ENCODE results near the gene UTP11.

Gene UTP11

GRCh38 chr1:38026592-38027200 lies 14.2 kb downstream of the UTP11 start:
- ATAC-seq = peak; percentile 54
- TF ChIP-seq ZNF565 (CRISPR knock-in tag; conservative IDR thresholded peaks at IDR 0.05; ENCODE audit: low read depth) = no peak
- no peak for TF ChIP-seq OSR1 (CRISPR knock-in tag; IDR thresholded peaks at IDR 0.05)
- TF ChIP-seq SNAI2 (CRISPR knock-in tag; IDR thresholded peaks at IDR 0.05) = no peak
- no peak for TF ChIP-seq PPARA (CRISPR knock-in tag; IDR thresholded peaks at IDR 0.05; ENCODE audit: borderline replicate concordance)
- TF ChIP-seq TOX (CRISPR knock-in tag; IDR thresholded peaks at IDR 0.05; ENCODE audit: borderline replicate concordance) = no peak
- TF ChIP-seq PATZ1 (CRISPR knock-in tag; IDR thresholded peaks at IDR 0.05; ENCODE audit: borderline replicate concordance) = no peak
- no peak for TF ChIP-seq TCF4 (CRISPR knock-in tag; IDR thresholded peaks at IDR 0.05; ENCODE audit: borderline replicate concordance)
- no peak for TF ChIP-seq ZNF70 (CRISPR knock-in tag; IDR thresholded peaks at IDR 0.05)
- no peak for TF ChIP-seq CSDC2 (CRISPR knock-in tag; IDR thresholded peaks at IDR 0.05)
- no peak for TF ChIP-seq ISL1 (CRISPR knock-in tag; IDR thresholded peaks at IDR 0.05)
- TF ChIP-seq, protein P1, sequence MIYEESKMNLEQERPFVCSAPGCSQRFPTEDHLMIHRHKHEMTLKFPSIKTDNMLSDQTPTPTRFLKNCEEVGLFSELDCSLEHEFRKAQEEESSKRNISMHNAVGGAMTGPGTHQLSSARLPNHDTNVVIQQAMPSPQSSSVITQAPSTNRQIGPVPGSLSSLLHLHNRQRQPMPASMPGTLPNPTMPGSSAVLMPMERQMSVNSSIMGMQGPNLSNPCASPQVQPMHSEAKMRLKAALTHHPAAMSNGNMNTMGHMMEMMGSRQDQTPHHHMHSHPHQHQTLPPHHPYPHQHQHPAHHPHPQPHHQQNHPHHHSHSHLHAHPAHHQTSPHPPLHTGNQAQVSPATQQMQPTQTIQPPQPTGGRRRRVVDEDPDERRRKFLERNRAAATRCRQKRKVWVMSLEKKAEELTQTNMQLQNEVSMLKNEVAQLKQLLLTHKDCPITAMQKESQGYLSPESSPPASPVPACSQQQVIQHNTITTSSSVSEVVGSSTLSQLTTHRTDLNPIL (CRISPR knock-in tag; IDR thresholded peaks at IDR 0.05; ENCODE audit: low read depth) = no peak
- no peak for TF ChIP-seq RARB (CRISPR knock-in tag; IDR thresholded peaks at IDR 0.05)
- no peak for TF ChIP-seq BACH2 (CRISPR knock-in tag; IDR thresholded peaks at IDR 0.05; ENCODE audit: borderline replicate concordance)
- TF ChIP-seq ZNF8 (CRISPR knock-in tag; IDR thresholded peaks at IDR 0.05) = no peak
- no peak for TF ChIP-seq ZFP30 (CRISPR knock-in tag; IDR thresholded peaks at IDR 0.05)
- TF ChIP-seq ARNTL (CRISPR knock-in tag; IDR thresholded peaks at IDR 0.05; ENCODE audit: borderline replicate concordance, low read depth) = no peak
- TF ChIP-seq GLIS3 (CRISPR knock-in tag; IDR thresholded peaks at IDR 0.05) = no peak
- TF ChIP-seq ZFP3 (CRISPR knock-in tag; IDR thresholded peaks at IDR 0.05) = no peak

DNA sequence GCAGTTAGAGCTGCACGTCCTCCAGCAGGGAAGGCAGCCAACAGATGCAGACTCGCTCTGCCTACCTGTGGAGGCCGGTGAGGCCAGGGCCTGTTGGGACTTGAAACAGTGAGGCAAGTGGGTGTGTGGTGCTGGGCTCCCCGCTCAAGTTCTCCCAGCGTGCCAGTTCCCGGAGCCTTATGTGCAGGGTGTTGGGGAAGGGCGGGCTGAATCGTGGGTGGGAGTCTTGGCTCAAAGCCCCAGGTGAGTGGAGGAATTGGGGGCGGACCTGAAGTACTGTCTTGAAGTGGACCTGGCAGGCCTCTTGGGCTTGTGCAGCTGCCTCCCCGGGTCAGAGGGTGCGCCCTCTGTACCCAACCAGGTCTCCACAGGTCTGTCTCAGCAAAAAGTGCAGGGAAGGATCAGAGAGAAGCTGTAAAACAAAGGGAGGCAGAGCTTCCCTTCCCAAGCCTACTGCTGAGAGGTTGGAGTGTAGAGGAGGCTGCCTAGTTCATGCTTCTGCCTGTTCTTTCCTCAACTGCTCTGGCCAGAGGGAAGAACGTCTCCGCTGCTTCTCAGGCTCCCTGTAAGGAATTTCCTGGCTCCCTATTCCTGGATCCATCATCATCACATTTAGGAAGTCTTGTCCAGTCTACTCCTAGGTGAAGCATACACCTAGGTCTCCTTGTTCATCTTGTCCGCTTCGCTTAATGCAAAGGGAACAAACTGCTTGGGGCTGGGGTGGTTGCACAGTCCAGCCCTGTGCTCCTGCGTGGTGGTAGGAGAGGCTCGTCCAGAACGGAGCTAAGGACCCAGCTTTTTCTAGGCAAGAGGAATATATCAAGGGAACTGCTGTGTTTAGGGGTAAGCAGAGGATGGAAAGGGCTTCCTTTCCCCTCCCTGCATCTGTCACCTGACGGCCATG lies 14.9 kb downstream of the UTP11 start:
- TF ChIP-seq CSDC2 (CRISPR knock-in tag; IDR thresholded peaks at IDR 0.05) (no peak), BACH2 (CRISPR knock-in tag; IDR thresholded peaks at IDR 0.05; ENCODE audit: borderline replicate concordance) (no peak), TOX (CRISPR knock-in tag; IDR thresholded peaks at IDR 0.05; ENCODE audit: borderline replicate concordance) (no peak), ZC3H10 (CRISPR knock-in tag; IDR thresholded peaks at IDR 0.05) (no peak), GLIS3 (CRISPR knock-in tag; IDR thresholded peaks at IDR 0.05) (no peak), TCF4 (CRISPR knock-in tag; IDR thresholded peaks at IDR 0.05; ENCODE audit: borderline replicate concordance) (no peak)
- TF ChIP-seq, protein P2, sequence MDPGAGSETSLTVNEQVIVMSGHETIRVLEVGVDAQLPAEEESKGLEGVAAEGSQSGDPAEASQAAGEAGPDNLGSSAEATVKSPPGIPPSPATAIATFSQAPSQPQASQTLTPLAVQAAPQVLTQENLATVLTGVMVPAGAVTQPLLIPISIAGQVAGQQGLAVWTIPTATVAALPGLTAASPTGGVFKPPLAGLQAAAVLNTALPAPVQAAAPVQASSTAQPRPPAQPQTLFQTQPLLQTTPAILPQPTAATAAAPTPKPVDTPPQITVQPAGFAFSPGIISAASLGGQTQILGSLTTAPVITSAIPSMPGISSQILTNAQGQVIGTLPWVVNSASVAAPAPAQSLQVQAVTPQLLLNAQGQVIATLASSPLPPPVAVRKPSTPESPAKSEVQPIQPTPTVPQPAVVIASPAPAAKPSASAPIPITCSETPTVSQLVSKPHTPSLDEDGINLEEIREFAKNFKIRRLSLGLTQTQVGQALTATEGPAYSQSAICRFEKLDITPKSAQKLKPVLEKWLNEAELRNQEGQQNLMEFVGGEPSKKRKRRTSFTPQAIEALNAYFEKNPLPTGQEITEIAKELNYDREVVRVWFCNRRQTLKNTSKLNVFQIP (CRISPR knock-in tag; IDR thresholded peaks at IDR 0.05; ENCODE audit: borderline replicate concordance, low read depth) = no peak
- TF ChIP-seq, protein P1 (CRISPR knock-in tag; IDR thresholded peaks at IDR 0.05; ENCODE audit: low read depth) = no peak
- no peak for ATAC-seq

DNA sequence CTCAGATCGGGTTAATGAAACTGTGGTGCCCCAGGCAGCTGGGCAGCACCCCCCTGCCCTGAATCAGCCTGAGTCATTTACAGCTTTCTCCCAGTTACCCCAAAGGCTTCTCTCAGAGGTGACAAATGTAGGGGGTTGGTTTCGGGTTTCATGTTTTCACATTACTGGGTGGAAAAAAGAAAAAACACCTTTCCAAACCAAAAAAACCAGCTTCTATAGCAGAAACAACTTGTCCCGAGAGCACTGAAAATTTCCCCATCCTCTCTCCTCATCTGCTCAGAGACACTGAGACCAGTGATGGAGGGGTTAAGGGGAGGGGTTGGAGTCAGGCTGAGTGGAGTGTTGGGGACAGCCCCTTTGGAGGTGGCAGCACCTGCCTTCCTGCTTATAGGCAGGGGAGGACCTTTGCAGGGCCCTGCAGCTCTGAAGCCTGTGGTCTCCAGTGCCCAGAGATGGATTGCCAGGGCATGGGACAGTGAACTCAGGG lies 15.6 kb downstream of the UTP11 start:
- ATAC-seq = no peak
- TF ChIP-seq GLIS3 (CRISPR knock-in tag; IDR thresholded peaks at IDR 0.05) (no peak), ZNF8 (CRISPR knock-in tag; IDR thresholded peaks at IDR 0.05) (no peak), ISL1 (CRISPR knock-in tag; IDR thresholded peaks at IDR 0.05) (no peak), CSDC2 (CRISPR knock-in tag; IDR thresholded peaks at IDR 0.05) (no peak), BACH2 (CRISPR knock-in tag; IDR thresholded peaks at IDR 0.05; ENCODE audit: borderline replicate concordance) (no peak), TCF4 (CRISPR knock-in tag; IDR thresholded peaks at IDR 0.05; ENCODE audit: borderline replicate concordance) (no peak), PPARA (CRISPR knock-in tag; IDR thresholded peaks at IDR 0.05; ENCODE audit: borderline replicate concordance) (no peak), ZC3H10 (CRISPR knock-in tag; IDR thresholded peaks at IDR 0.05) (no peak), ZNF70 (CRISPR knock-in tag; IDR thresholded peaks at IDR 0.05) (no peak), ZNF565 (CRISPR knock-in tag; conservative IDR thresholded peaks at IDR 0.05; ENCODE audit: low read depth) (no peak)
- TF ChIP-seq, protein P3, sequence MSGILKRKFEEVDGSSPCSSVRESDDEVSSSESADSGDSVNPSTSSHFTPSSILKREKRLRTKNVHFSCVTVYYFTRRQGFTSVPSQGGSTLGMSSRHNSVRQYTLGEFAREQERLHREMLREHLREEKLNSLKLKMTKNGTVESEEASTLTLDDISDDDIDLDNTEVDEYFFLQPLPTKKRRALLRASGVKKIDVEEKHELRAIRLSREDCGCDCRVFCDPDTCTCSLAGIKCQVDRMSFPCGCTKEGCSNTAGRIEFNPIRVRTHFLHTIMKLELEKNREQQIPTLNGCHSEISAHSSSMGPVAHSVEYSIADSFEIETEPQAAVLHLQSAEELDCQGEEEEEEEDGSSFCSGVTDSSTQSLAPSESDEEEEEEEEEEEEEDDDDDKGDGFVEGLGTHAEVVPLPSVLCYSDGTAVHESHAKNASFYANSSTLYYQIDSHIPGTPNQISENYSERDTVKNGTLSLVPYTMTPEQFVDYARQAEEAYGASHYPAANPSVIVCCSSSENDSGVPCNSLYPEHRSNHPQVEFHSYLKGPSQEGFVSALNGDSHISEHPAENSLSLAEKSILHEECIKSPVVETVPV (CRISPR knock-in tag; IDR thresholded peaks at IDR 0.05) = no peak
- TF ChIP-seq, protein P1 (CRISPR knock-in tag; IDR thresholded peaks at IDR 0.05; ENCODE audit: low read depth) = no peak
